Measurements from ENCODE around the gene GNG10. TPM values are rescaled to one million over a fixed set of nuclear protein-coding genes. Genes with fewer than 3 reads are reported as not detected.
"Not testable (repeated sequence)": the region's sequence is repeated elsewhere in the genome, so short reads cannot be mapped to it uniquely, and the experiment has no call there.

Gene GNG10
- total RNA-seq, 1 experiment from 2014 or later = 27.7 TPM

GRCh38 chr9:111668026-111668573 lies 6.7 kb downstream of the GNG10 start:
- Histone ChIP-seq H3K4me3 (ENCODE audit: insufficient read depth, low read depth, low read length) (no peak overlapping the region), H3K27me3 (ENCODE audit: control insufficient read depth, insufficient read depth, low read length) (no peaks in the 10 kb centered on the region), H3K36me3 (replicated peaks; ENCODE audit: control insufficient read depth, insufficient read depth, low read length) (peaks cover 2% of the 10 kb centered on the region)
- no peak for DNase-seq

- not testable (repeated sequence) for DNase-seq; H3K4me3 ChIP-seq (ENCODE audit: insufficient read depth, low read depth, low read length); H3K36me3 ChIP-seq (replicated peaks; ENCODE audit: control insufficient read depth, insufficient read depth, low read length); H3K27me3 ChIP-seq (ENCODE audit: control insufficient read depth, insufficient read depth, low read length)
Observed at GRCh38 chr9:111668601-111669000, 7.2 kb downstream of the GNG10 start.

- Histone ChIP-seq H3K36me3 (replicated peaks; ENCODE audit: control insufficient read depth, insufficient read depth, low read length) (no peaks in the 10 kb centered on the region), H3K27me3 (ENCODE audit: control insufficient read depth, insufficient read depth, low read length) (no peaks in the 10 kb centered on the region)
- DNase-seq = no peak
Observed at GRCh38 chr9:111674319-111674718, 12.9 kb downstream of the GNG10 start.

GRCh38 chr9:111676116-111676515 lies 14.7 kb downstream of the GNG10 start:
- DNase-seq = no peak
- Histone ChIP-seq H3K36me3 (replicated peaks; ENCODE audit: control insufficient read depth, insufficient read depth, low read length) (no peaks in the 10 kb centered on the region), H3K4me3 (ENCODE audit: insufficient read depth, low read depth, low read length) (no peak overlapping the region), H3K27me3 (ENCODE audit: control insufficient read depth, insufficient read depth, low read length) (no peaks in the 10 kb centered on the region)

More at GRCh38 chr9:111674319-111674718, 12.9 kb downstream of the GNG10 start:
- H3K4me3 ChIP-seq (ENCODE audit: insufficient read depth, low read depth, low read length) = no peak overlapping the region

GRCh38 chr9:111678293-111678692 lies 16.9 kb downstream of the GNG10 start:
- H3K4me3 ChIP-seq (ENCODE audit: insufficient read depth, low read depth, low read length) = no peak overlapping the region
- no peaks in the 10 kb centered on the region for H3K27me3 ChIP-seq (ENCODE audit: control insufficient read depth, insufficient read depth, low read length)
- DNase-seq = no peak

GRCh38 chr9:111679199-111679598 lies 17.8 kb downstream of the GNG10 start:
- no peak for DNase-seq
- no peak overlapping the region for H3K4me3 ChIP-seq (ENCODE audit: insufficient read depth, low read depth, low read length)

More at GRCh38 chr9:111678293-111678692, 16.9 kb downstream of the GNG10 start:
- H3K36me3 ChIP-seq (replicated peaks; ENCODE audit: control insufficient read depth, insufficient read depth, low read length) = no peaks in the 10 kb centered on the region

GRCh38 chr9:111683392-111683791 lies 22.0 kb downstream of the GNG10 start:
- no peak for DNase-seq
- no peaks in the 10 kb centered on the region for H3K36me3 ChIP-seq (replicated peaks; ENCODE audit: control insufficient read depth, insufficient read depth, low read length)
- H3K4me3 ChIP-seq (ENCODE audit: insufficient read depth, low read depth, low read length) = no peak overlapping the region
- no peaks in the 10 kb centered on the region for H3K27me3 ChIP-seq (ENCODE audit: control insufficient read depth, insufficient read depth, low read length)

More at GRCh38 chr9:111679199-111679598, 17.8 kb downstream of the GNG10 start:
- Histone ChIP-seq H3K27me3 (ENCODE audit: control insufficient read depth, insufficient read depth, low read length) (no peaks in the 10 kb centered on the region), H3K36me3 (replicated peaks; ENCODE audit: control insufficient read depth, insufficient read depth, low read length) (no peaks in the 10 kb centered on the region)

GRCh38 chr9:111691672-111692329 lies 30.4 kb downstream of the GNG10 start:
- no peak overlapping the region for H3K4me3 ChIP-seq (ENCODE audit: insufficient read depth, low read depth, low read length)
- DNase-seq = no peak
- no peaks in the 10 kb centered on the region for H3K27me3 ChIP-seq (ENCODE audit: control insufficient read depth, insufficient read depth, low read length)
- H3K36me3 ChIP-seq (replicated peaks; ENCODE audit: control insufficient read depth, insufficient read depth, low read length) = no peaks in the 10 kb centered on the region

- H3K27me3 ChIP-seq (ENCODE audit: control insufficient read depth, insufficient read depth, low read length) = no peaks in the 10 kb centered on the region
- no peaks in the 10 kb centered on the region for H3K36me3 ChIP-seq (replicated peaks; ENCODE audit: control insufficient read depth, insufficient read depth, low read length)
- no peak for DNase-seq
- H3K4me3 ChIP-seq (ENCODE audit: insufficient read depth, low read depth, low read length) = no peak overlapping the region
Observed at GRCh38 chr9:111696796-111697195, 35.4 kb downstream of the GNG10 start.

GRCh38 chr9:111700776-111701175 lies 39.4 kb downstream of the GNG10 start:
- H3K36me3 ChIP-seq (replicated peaks; ENCODE audit: control insufficient read depth, insufficient read depth, low read length) = no peaks in the 10 kb centered on the region
- no peak overlapping the region for H3K4me3 ChIP-seq (ENCODE audit: insufficient read depth, low read depth, low read length)
- no peaks in the 10 kb centered on the region for H3K27me3 ChIP-seq (ENCODE audit: control insufficient read depth, insufficient read depth, low read length)
- DNase-seq = no peak

GRCh38 chr9:111704503-111704902 lies 43.1 kb downstream of the GNG10 start:
- DNase-seq = no peak
- H3K27me3 ChIP-seq (ENCODE audit: control insufficient read depth, insufficient read depth, low read length) = no peaks in the 10 kb centered on the region
- no peaks in the 10 kb centered on the region for H3K36me3 ChIP-seq (replicated peaks; ENCODE audit: control insufficient read depth, insufficient read depth, low read length)
- H3K4me3 ChIP-seq (ENCODE audit: insufficient read depth, low read depth, low read length) = no peak overlapping the region

GRCh38 chr9:111711548-111711947 lies 50.1 kb downstream of the GNG10 start:
- Histone ChIP-seq H3K36me3 (replicated peaks; ENCODE audit: control insufficient read depth, insufficient read depth, low read length) (no peaks in the 10 kb centered on the region), H3K27me3 (ENCODE audit: control insufficient read depth, insufficient read depth, low read length) (no peaks in the 10 kb centered on the region), H3K4me3 (ENCODE audit: insufficient read depth, low read depth, low read length) (no peak overlapping the region)
- DNase-seq = no peak

GRCh38 chr9:111712369-111712768 lies 51.0 kb downstream of the GNG10 start:
- no peak overlapping the region for H3K4me3 ChIP-seq (ENCODE audit: insufficient read depth, low read depth, low read length)
- no peaks in the 10 kb centered on the region for H3K36me3 ChIP-seq (replicated peaks; ENCODE audit: control insufficient read depth, insufficient read depth, low read length)
- peak; percentile 4 for DNase-seq
- H3K27me3 ChIP-seq (ENCODE audit: control insufficient read depth, insufficient read depth, low read length) = no peaks in the 10 kb centered on the region

GRCh38 chr9:111715471-111715870 lies 54.1 kb downstream of the GNG10 start:
- no peaks in the 10 kb centered on the region for H3K27me3 ChIP-seq (ENCODE audit: control insufficient read depth, insufficient read depth, low read length)
- H3K4me3 ChIP-seq (ENCODE audit: insufficient read depth, low read depth, low read length) = no peak overlapping the region
- no peak for DNase-seq

GRCh38 chr9:111719541-111719940 lies 58.1 kb downstream of the GNG10 start:
- H3K36me3 ChIP-seq (replicated peaks; ENCODE audit: control insufficient read depth, insufficient read depth, low read length) = no peaks in the 10 kb centered on the region
- H3K4me3 ChIP-seq (ENCODE audit: insufficient read depth, low read depth, low read length) = no peak overlapping the region
- DNase-seq = no peak
- no peaks in the 10 kb centered on the region for H3K27me3 ChIP-seq (ENCODE audit: control insufficient read depth, insufficient read depth, low read length)

More at GRCh38 chr9:111715471-111715870, 54.1 kb downstream of the GNG10 start:
- H3K36me3 ChIP-seq (replicated peaks; ENCODE audit: control insufficient read depth, insufficient read depth, low read length) = no peaks in the 10 kb centered on the region

Measured in H7 (cell line).